ENCODE measurements around the gene ITIH6. TPM values are rescaled to one million over a fixed set of nuclear protein-coding genes. Genes with fewer than 3 reads are reported as not detected.
A peak's percentile ranks its signal among the peaks of the same experiment; 100 is the strongest.

Gene ITIH6

DNA sequence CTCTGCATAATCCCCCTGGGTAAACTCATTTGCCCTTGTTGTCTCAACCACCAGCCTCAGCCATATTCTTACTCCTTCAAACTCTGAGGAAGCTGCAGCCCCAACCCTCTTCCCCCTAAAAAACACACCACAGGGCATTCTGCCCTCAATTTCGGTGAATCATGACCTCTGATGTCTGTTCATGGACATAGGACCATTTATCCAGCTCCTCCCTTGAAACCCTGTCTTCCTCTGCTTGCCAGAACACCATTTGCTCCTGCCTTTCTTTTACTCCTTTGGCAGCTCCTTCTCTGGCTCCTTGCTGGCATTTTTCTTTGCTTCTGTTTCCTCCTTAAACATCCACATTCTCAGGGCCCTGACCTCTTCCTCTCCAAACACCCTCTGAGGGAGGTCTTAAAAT lies 87.1 kb downstream of the ITIH6 start:
- Histone ChIP-seq H3K4me1 (ENCODE audit: control insufficient read depth, insufficient read depth, low read depth, low read length) (no peaks in the 10 kb centered on the region), H3K9ac (ENCODE audit: low read length) (no peak overlapping the region), H2BK12ac (ENCODE audit: low read length in 2 of 2) (no peak overlapping the region), H3K18ac (ENCODE audit: low read depth in 1 of 2, low read length in 2 of 2) (peak overlapping the region in 1 of 2 experiments; percentile 8), H3K27ac (ENCODE audit: low read length, poor library complexity, severe bottlenecking) (no peak overlapping the region), H3K4me2 (ENCODE audit: low read length, poor library complexity, severe bottlenecking) (no peak overlapping the region), H4K8ac (ENCODE audit: low read length) (no peak overlapping the region), H2BK5ac (ENCODE audit: low read depth, low read length, poor library complexity, severe bottlenecking) (no peak overlapping the region), H3K4ac (ENCODE audit: low read depth in 1 of 2, low read length in 2 of 2) (no peak overlapping the region), H2BK15ac (ENCODE audit: low read depth, poor library complexity, severe bottlenecking) (no peak overlapping the region), H3K27me3 (ENCODE audit: control insufficient read depth in 1 of 2, insufficient read depth in 1 of 2, low read length in 2 of 2) (peaks cover 0 to 16% of the 10 kb centered on the region in 2 experiments), H3K9me3 (ENCODE audit: control insufficient read depth, low read length) (no peaks in the 10 kb centered on the region), H2AFZ (ENCODE audit: low read depth, low read length) (no peak overlapping the region), H3K14ac (ENCODE audit: low read length in 2 of 2) (no peak overlapping the region), H3K79me1 (replicated peaks; ENCODE audit: low read length, poor library complexity, severe bottlenecking) (no peaks in the 10 kb centered on the region), H2BK120ac (ENCODE audit: low read depth, low read length) (no peak overlapping the region), H3K23ac (ENCODE audit: low read length in 2 of 2) (no peak overlapping the region), H3K4me3 (ENCODE audit: insufficient read depth in 1 of 2, low read depth in 1 of 2, low read length in 2 of 2) (no peak overlapping the region), H3K36me3 (ENCODE audit: control insufficient read depth in 1 of 2, insufficient read depth in 2 of 2, low read depth in 1 of 2, low read length in 2 of 2) (no peaks in the 10 kb centered on the region), H4K91ac (ENCODE audit: low read length) (no peak overlapping the region), H2AK5ac (ENCODE audit: low read length, severe bottlenecking) (no peak overlapping the region)
- WGBS: 4% methylated on average over 1 of the region's 1 CpG
- no peak for DNase-seq

DNA sequence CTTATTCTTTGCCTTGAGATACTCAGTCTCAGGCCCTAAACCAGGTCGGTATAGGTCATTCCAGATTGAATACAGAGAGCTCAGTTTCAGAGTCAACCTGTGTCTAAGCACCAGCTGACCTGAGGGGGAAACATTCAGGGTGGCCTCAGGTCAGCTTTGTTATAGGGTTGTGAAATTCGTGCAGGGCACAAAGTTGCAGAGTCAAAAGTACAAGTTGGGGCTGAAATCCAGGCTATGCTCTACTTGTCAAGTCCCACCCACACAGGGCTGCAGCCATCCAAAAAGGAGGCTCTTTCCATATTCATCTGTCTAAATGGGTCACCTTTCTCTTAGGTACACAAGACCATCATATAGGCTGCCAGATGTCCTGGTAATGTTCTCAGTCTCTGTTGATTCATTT lies 89.7 kb downstream of the ITIH6 start:
- Histone ChIP-seq H3K4ac (ENCODE audit: low read depth in 1 of 2, low read length in 2 of 2) (no peak overlapping the region), H2AK5ac (ENCODE audit: low read length, severe bottlenecking) (no peak overlapping the region), H2AFZ (ENCODE audit: low read depth, low read length) (no peak overlapping the region), H4K8ac (ENCODE audit: low read length) (no peak overlapping the region), H2BK15ac (ENCODE audit: low read depth, poor library complexity, severe bottlenecking) (no peak overlapping the region), H3K27ac (ENCODE audit: low read length, poor library complexity, severe bottlenecking) (no peak overlapping the region), H3K27me3 (ENCODE audit: control insufficient read depth in 1 of 2, insufficient read depth in 1 of 2, low read length in 2 of 2) (peaks cover 0 to 26% of the 10 kb centered on the region in 2 experiments), H3K4me1 (ENCODE audit: control insufficient read depth, insufficient read depth, low read depth, low read length) (no peaks in the 10 kb centered on the region), H3K9me3 (ENCODE audit: control insufficient read depth, low read length) (no peaks in the 10 kb centered on the region), H3K18ac (ENCODE audit: low read depth in 1 of 2, low read length in 2 of 2) (no peak overlapping the region), H3K23ac (ENCODE audit: low read length in 2 of 2) (no peak overlapping the region), H3K14ac (ENCODE audit: low read length in 2 of 2) (no peak overlapping the region), H4K91ac (ENCODE audit: low read length) (no peak overlapping the region), H2BK12ac (ENCODE audit: low read length in 2 of 2) (no peak overlapping the region), H3K9ac (ENCODE audit: low read length) (no peak overlapping the region), H3K4me2 (ENCODE audit: low read length, poor library complexity, severe bottlenecking) (no peak overlapping the region), H2BK5ac (ENCODE audit: low read depth, low read length, poor library complexity, severe bottlenecking) (no peak overlapping the region), H2BK120ac (ENCODE audit: low read depth, low read length) (no peak overlapping the region), H3K4me3 (ENCODE audit: insufficient read depth in 1 of 2, low read depth in 1 of 2, low read length in 2 of 2) (no peak overlapping the region), H3K36me3 (ENCODE audit: control insufficient read depth in 1 of 2, insufficient read depth in 2 of 2, low read depth in 1 of 2, low read length in 2 of 2) (no peaks in the 10 kb centered on the region), H3K79me1 (replicated peaks; ENCODE audit: low read length, poor library complexity, severe bottlenecking) (no peaks in the 10 kb centered on the region)
- 89% methylated on average over 1 of the region's 2 CpGs for WGBS
- DNase-seq: no peak

Small RNA genes within 50 kb of the gene (small RNA-seq; reads per million reads assigned to genes)
- gene AL049732.1 (ENCODE audit: low read depth) (not detected), gene SNORA11 (ENCODE audit: low read depth) (34.5 reads per million, percentile 89 among the genes with 10 or more reads in this experiment)
